GM18508 (cell line): Measurements from ENCODE around the gene ARPP21.
"Not testable (repeated sequence)": the region's sequence is repeated elsewhere in the genome, so short reads cannot be mapped to it uniquely, and the experiment has no call there.

ENCODE experiments used
- ATAC-seq: cut with Tn5 transposase; IDR thresholded peaks from one replicate; pipeline ENCODE4 v1.9.1; 2021; ENCODE audit warnings: moderate number of reproducible peaks; ENCODE audit not compliant: insufficient read depth, unreplicated experiment

Gene ARPP21

DNA sequence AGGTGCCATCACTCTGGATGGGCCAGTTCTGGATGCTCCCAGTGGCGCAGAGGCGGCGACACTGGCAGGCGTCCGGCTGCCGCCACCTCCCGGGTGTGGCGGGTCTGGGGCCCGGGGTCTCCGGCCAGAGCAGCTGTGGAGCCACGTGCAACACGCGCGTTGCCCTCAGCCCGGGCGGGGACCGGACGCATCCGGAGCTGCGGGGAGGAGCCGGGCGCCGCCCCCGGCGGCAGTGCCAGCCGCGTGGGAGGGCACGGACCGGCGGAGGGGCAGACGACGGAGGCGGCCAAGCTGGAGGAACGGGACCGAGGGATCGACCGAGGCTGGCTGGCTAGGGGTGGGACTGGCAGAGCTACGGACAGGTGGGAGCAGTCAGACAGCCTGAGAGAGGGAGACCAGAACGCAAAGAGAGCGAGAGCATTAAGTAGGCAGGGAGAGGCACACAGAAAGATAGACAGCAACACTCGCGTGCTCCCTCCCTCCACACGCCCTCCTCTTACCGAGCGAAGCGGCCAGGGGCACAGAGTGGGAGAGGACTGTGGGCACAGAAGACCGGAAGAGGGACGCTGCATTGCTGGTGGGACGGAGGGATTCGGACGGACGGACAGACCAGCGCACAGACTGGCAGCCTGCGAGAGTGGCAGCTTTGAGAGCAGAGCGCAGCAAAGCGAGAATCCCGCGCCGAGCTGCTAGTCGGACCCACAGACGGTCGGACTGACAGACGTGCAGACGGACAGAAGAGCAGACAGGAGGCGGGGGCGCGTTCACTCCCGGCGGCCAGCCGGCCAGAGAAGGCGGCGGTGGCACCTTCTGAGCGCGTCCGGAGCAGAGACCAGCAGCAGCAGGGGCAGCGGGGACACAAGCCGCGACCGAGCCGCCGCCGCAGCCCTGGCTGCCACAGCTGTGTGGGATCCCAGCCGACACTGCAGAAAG lies at the start of gene ARPP21:
Gene ARPP21 (plus strand): TSS at position 272 of the 933 bp plus-strand sequence. CDS start 42,227 bp downstream, outside the sequence.
- ATAC-seq, result no peak

DNA sequence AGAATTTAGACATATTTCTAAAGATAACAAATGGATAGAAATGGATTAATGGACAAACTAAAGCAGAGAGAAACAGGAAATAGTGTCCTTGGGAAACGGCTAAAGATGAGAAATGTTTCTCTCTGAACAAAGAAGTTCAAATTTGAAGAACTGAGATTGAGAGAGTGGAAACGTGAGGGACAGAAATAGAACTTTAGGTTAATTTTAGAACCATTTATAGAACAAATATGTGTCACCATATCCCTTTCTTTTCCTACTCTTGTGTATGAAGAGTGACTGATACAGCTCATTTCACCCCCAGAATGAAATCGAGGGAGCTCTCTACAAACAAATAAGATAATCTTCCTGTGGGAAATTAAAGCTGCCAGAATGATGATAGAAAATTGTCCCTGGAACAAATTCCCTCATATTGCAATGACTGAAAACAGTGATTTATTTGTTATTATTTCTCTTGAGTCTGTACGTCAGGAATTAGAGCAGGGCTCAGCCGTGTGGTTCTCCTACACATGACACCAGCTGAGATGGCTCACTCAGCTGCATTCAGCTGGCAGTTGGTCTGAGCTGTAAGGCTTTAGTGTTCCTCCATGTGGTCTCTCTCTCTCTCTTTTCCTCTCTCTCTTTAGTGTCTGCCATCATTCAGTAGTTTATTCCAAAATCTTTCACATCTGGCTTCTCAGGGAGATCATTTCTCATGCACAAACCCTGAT lies 46.6 kb upstream of the ARPP21 start:
- ATAC-seq, result no peak

DNA sequence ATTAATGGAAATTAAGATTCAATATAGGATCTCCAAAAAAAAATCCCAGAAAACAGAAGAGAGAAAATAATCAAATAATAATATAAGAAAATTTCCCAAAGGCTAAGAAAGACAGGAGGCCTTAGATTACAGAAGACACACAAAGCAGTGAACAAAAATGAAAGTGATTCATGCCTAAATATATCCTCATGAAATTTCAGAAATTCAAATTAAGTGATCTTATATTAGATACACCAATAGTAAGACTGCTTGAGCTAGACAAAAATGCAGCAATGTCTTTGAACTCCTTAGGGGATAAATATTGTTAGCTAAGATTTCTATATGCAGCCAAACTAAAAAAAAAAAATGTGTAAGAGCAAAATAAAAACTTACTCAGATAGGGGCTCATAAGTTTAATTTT lies 44.6 kb upstream of the ARPP21 start:
- no peak for ATAC-seq

DNA sequence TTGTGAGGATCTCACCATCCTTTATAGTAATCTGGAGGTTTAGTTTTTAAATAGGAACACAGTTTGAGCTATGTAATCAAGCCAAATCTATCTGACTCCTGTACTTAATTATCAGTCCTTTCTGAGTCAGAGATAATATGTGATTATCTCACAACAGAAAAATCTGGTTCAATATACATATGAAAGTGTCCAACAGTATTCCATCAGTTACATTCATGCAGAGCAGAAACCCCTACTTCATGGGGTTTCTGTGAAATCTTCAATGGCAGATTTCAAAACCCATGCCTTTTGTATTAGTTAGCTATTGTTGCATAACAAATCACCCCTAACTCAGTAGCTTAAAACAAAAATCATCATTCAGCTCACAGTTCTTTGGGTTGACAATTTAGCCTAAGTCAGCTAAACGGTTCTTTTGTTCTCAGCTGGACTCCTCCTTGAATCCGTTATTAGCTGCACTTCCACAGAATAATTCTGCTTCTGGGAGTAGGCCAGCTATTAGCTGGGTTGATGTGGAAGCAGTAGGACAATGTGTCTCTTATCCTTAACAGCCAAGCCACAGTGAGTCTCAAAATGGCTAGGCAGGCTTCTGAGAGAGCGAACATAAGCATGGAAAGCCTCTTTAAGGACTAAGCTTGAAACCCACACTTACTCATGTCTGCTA lies 42.9 kb upstream of the ARPP21 start:
- no peak for ATAC-seq

DNA sequence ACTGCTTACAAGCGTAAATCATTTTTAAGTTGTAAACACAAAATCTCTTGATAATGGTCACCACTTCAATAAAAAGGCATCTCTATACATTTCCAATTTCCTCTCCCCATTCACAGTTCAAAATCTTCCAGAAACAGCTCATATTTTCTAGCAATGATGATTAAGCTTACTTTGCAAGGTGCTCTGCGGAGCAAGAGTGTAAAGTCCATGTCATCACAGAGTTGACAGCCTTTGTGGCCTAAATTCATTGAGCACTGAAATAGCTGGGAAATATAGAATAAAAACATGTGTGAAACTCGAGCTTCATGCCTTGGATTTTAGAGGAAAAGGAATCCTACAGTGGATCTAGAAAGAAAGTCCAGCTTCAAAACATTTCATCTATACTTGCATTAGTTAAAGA lies 41.8 kb upstream of the ARPP21 start:
- ATAC-seq, result no peak

DNA sequence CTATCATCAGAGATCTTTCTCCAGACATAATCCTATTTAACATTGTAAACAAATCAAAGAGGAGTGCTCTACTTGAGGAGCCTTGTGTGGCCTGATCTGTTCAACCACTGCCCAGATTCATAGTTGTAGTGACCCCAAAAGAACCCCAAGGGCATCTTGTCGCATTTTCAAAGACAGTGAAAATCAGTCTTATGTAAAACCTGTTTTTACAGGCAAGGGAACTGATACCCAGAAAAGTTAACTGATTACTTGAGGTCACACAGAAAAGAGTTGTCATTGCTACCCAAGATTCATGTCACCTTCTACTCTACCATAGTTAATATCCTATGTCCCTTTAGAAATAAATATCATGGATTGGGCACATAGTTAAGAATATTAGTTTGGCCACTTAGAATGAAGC lies 40.5 kb upstream of the ARPP21 start:
- ATAC-seq, result no peak

DNA sequence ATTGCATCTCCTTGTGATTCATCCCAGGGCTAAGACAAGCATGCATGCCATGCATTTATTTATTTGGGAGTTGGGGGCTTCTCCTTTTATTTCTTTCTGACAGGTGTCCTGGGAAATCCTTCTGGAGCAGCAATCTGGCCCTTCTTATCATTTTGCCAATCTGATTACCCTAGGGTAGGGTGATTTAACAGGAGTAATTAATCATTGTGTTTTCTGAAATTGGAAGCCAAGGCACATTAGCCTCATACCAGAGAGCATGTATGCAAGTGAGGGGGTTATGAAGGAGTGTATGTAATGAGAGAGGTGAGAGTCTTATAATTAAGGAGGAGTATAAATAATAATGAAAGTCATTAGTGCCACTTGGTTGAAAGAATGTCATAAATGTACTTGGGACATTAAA lies 37.4 kb upstream of the ARPP21 start:
- ATAC-seq, result no peak

DNA sequence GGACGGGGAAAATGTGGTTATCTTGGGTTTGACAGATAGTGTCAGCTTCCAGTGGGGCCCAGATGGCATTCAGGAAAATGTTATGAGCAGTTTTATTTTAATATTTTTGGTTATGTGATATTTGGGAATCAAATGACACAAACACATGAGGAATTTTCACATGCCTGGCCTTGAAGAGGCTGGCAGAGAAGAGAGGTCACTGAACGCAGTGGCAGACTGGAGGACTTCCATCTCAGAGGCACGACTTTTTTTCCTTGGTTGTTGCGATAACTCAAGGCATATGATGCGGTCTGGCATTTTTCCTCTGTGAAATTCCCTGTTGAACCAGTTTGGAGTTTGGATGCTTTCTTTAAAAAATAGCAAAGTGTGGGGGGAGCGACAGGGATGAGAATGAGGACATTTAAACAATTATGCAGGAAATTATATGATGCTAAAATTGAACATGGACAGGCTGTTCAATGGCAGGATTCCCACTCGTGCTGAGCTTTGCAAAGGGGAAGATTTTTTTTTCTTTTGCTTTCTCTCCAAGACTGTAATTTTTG lies 36.9 kb upstream of the ARPP21 start:
- ATAC-seq, result no peak

DNA sequence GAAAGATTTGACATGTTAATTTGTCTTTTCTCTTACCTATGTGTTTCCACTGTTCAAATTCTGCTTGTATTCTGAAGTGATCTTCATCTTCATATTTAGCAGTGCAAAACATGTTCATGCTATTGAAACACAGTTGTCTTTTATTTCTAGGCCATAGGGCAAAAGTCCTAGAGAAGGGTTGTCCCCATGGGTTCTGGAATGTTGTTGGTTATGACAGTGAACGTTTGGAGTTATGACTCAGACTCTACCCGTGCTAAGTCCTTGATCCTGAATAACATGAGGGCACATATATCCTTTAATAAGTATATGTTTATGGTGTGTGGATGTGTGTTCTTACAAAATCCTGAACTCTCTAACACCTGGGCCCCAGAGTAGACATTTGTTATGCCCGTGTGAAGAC lies 23.0 kb upstream of the ARPP21 start:
- ATAC-seq, result no peak

DNA sequence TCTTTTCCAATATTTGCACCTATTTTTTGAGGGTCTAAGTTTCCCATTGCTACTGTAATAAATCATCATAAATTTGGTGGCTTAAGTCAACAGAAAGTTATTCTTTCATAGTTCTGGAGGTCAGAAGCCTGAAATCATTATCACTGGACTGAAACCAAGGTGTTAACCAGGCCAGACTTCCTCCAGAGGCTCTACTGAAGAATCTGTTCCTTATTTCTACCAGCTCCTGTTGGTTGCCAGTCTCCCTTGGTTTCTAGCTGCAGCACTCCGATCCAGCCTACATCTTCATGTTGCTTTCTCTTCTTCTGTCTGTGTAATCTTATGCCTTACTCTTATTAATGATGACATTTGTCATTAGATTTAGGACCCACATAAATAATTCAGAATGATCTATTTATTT lies 22.0 kb upstream of the ARPP21 start:
- no peak for ATAC-seq

DNA sequence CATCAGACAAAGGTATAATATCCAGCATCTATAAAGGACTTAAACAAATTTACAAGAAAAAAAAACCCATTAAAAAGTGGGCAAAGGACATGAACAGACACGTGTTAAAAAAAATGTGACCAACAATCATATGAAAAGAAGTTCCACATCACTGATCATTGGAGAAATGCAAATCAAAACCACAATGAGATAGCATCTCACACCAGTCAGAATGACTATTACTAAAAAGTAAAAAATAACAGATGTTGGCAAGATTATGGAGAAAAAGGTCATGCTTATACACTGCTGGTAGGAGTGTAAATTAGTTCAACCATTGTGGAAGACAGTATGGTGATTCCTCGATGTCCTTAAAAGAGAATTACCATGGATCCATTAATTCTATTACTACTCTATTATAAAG lies 19.1 kb upstream of the ARPP21 start:
- ATAC-seq, result not testable (repeated sequence)

DNA sequence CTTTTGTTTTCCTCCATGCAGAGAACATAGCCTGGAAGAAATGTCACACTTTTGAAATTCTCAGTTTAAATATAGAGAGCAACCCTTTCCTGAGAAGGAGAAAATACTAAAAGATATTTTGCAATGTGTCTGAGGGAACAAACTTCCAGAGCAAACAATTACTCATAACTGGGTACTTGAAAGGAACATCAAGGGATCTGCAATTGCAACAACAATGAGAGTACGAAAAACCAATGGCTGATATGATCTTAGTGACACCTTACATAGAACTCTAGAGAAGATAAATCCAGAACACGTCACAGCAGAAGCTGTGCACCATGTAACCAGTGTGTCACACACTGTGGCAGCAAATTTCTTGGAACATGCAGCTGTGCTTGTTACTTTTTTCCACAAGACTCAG lies 14.6 kb upstream of the ARPP21 start:
- ATAC-seq, result no peak

DNA sequence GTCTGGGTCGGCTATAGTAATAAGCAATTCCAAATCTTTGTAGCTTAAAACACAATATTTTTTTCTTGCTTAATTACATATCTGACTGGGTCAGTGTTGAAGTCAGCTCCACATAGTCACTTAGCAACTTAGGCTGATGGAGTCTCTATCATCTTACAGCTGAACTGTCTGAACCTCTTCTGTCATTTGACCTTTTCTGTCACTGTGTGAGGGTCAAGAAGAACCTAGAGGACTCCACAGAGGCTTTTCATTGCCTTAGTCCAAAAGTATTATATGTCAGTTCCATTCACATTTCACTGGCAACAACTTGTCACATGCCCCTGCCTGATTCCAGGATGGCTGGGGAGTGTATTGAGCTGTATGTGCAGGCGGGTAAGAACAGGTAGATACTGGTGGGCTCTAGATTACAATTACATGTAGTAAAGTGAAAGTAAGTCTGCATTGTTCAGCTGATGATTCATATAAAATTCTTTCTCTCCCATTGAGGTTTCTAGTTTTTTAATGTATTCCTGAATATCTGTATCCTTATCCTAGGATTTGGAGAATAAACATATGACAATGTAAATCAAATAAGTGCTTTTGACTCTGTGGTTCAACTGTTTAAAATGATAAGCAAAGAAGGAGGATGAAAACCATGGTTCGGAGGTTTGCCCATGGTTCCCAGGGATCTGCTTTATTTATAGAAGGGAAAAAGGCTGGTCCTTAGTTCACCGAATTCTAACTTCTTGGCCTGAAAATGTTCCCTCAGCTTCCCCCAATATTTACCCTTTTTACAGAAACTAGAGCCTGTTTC lies 5.8 kb upstream of the ARPP21 start:
- no peak for ATAC-seq

DNA sequence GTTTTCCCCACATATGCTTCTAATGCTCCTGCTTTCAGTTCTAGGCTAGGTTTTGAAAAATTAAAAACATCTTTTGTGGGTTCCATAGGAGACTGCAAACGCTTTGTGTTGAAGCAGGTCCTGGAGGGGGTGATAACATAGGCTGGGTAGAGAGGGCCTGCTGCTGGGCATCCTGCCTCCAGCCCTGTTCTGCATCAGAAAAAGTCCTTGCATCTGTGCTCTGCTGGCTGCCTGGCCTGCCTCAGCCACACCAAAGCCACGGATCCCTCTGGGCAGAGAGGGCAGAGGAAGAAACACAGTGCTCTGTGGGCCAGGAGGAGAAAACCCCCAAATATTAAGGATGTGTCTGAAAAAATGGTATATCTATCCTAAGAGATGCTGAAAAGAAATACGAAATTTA lies 3.9 kb upstream of the ARPP21 start:
- ATAC-seq, result no peak

DNA sequence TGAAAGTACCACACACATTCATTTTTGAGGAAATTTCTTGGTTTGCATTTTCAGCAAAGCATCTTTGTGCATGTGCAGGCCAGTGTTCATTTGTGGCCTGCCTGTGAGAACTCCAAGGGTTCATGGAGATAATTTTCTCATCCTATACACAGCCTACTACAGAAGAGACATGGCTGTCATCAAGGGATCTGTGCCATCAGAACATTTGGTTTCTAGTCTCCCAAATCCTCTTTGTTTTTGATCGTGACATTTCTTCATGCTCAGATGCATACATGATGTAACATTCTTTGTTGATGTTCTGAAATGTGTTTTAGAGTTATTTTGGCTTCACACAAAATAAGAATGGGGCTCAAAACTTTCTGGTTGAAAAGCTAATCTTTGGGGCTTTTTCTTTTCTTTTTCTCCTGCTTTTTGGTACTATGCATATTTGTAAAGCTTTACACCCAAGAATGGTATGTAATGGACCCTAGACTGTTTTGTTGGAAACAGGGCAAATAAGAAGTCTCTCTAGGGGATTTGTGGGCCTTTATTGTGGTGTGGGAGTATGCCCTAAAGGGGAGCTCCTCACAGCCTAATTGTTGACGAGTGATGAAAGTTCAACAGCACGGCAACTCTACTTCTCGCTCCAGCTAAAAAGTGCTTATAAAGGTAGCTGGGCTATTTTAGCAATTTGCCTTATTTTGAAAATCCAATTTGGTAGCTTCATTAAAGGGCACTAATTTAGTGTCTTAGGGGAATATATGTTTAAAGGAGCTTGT lies 3.2 kb upstream of the ARPP21 start:
- ATAC-seq, result no peak

DNA sequence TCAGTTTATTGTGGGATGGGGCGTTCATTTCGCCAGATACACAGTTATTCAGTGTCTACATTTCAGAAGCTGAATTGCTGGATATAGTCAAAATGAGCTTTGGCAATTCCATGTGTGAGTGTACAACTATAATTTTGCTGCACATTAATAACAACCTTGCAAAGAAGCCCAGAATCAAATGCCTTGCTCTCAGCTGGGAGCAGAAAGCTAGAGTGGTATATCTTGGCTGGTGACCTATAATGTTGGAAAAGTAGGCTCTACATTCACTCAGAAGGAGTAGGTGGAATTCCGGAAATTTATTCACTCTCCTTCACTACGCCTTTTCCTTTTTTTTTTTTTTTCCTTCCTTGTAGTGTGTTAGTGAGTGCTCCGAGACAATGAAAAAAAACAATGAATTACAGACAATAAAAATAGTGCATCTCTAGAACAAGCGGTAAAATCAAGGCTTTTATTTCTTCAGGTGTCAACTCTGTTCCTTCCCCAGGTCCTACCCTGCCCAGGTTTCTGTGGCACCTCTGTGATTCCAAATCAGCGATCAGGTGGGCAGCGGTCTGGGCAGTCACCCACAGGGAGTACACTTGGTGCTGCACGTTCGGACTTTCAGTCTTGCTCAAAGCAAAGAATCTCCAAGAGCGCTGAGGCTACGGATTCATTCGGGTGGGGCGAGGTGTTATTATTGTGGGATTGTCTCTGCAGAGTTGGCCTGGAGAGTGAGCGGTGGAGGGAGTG lies 910 bp upstream of the ARPP21 start:
- no peak for ATAC-seq

DNA sequence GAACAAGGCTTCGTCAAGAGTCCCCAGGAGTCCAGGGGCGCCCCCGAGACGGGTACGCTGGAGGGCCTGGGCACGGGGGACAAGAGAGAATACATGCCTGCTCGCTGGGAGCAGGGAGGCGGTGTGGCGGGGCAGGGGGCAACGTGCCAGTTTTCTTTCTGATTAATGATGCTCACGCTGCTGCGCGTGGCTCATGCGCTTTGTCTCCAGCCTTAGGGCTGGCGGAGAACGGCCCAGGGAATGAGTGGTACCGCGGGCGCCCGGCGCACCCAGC lies 408 bp upstream of the ARPP21 start:
- no peak for ATAC-seq

DNA sequence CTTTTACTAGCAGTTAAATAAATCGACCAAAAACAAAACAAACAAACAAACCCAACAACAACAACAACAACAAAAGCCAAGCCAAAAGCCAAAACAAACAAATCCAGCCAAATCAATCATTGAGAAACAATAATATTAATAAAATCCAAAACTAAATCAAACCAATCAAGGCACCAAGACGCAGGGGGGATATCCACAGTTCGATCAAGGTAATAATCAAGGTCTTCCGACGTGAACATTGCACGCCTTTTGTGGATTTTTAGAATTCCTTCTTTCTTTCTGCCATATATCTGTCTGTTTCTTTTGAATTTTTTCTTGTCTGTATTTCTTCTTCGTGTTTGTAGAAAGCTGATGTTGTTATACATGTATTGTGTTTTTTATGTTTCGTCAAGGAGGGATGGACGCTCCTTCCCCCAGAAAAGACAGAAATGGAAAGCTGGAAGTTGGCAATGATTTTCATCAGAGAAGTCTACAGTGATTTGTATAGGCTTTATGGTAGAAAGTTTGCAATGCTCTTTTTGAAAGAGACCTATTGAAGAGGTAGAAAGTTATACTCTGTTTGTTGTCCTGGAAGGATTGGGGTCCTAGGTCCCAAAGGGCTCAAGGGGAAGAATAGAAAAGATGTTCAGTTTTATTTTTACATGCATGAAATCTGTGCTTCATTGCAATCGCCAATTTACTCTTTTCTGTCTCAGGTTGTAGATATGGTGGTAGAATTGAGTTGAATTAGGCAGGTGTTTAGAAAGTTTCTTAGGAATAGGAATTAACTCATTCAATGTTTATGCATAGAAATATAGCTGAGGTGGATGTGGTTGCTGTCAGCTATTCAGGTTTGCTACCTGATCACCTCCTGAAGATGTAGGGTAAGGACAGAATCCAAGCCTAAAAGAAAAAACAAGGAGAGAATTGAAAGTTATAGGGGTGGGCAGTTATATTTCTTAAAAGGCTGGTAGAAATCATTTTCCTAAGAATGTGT lies 1.2 kb downstream of the ARPP21 start:
- ATAC-seq, result no peak
